Thyroid gland (tissue), 4 donors: ENCODE results near the gene ATL2. TPM values are rescaled to one million over a fixed set of nuclear protein-coding genes. Genes with fewer than 3 reads are reported as not detected.

Experiments used
- DNase-seq, 2 donors: peaks; one replicate each; pipeline ENCODE4 v3.0.0-alpha.2; 2019
- H3K27ac ChIP-seq, 3 donors: fragments of 200-600 bp; sonication (generic); 1 replicate in 2 of 3; 2 replicates in 1 of 3; pipeline ENCODE4 v1.5.1; 2016 to 2019; ENCODE audit warnings: mild to moderate bottlenecking in 1 of 3, moderate library complexity in 1 of 3
- H3K27me3 ChIP-seq: fragments of 200-600 bp; sonication (generic); one replicate; pipeline ENCODE4 v1.5.1; 2019
- H3K36me3 ChIP-seq, 2 donors: fragments of 200-600 bp; sonication (generic); one replicate each; pipeline ENCODE4 v1.5.1; 2016 to 2019
- H3K4me1 ChIP-seq, 2 donors: fragments of 200-600 bp; sonication (generic); one replicate each; pipeline ENCODE4 v1.5.1; 2017 to 2019
- H3K4me3 ChIP-seq, 3 donors: fragments of 200-600 bp; sonication (generic); replicated peaks in 1 of 3; 1 replicate in 2 of 3; 2 replicates in 1 of 3; pipeline ENCODE4 v1.5.1; 2016; ENCODE audit warnings: mild to moderate bottlenecking in 1 of 3
- H3K9me3 ChIP-seq: fragments of 200-600 bp; sonication (generic); one replicate; pipeline ENCODE4 v1.5.1; 2017
- CTCF ChIP-seq, 6 experiments: fragments of 200-600 bp in 3 of 6; fragments of 450-650 bp in 3 of 6; sonication (generic) in 3 of 6; IDR thresholded peaks; one replicate each; pipeline ENCODE4 v1.5.1; 2016 to 2019; ENCODE audit warnings: antibody characterized with exemption in 6 of 6, mild to moderate bottlenecking in 2 of 6, inconsistent platforms in 1 of 6, moderate library complexity in 1 of 6
- POLR2A ChIP-seq, 2 donors: fragments of 450-650 bp; IDR thresholded peaks; one replicate each; pipeline ENCODE4 v1.6.1; 2017; ENCODE audit warnings: antibody characterized with exemption in 2 of 2, mild to moderate bottlenecking in 2 of 2, moderate library complexity in 1 of 2
- WGBS, 2 donors: methylation state at CpG; one replicate each; pipeline ENCODE4 v1.1.5; 2017; 5-methylcytosine and 5-hydroxymethylcytosine counted together
- intact Hi-C: fragments of 100-400 bp; cut with DNase I; formaldehyde crosslinking; loops from one replicate; pipeline ENCODE4 v1.15.1; 2023
- total RNA-seq, 4 donors: library from RNA; depleted of rRNA; stranded (reverse); fragments of >200 nt; gene quantifications; one replicate each; pipeline ENCODE4 v1.2.3, GENCODE V29; 2016

Gene ATL2
- total RNA-seq, 4 donors from 2014 or later = 126 to 267 (median 146) TPM

DNA sequence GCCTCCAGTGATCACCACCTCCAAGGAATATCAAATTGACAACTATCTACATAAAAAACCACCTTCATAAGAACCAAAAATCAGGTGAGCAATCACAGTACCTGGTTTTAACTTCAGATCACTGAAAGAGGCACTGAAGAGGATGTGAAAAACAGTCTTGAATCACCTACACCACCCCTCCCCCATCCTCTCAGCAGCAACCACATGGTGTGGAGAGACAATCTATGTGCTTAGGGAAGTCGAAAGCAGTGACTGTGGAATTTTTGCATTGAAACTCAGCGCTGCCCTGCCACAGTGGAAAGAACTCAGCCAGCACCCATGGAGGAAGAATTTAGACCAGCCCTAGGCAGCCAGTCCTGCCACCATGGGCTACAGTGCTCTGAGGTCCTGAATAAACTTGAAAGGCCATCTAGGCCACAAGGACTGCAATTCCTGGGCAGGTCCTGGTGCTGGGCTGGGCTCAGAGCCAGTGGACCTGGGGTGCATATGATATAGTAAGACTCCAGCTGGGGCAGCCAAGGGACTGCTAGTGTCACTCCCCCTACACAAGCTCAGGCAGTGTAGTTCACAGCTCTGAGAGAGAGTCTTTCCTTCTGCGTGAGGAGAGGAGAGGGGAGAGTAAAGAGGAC lies 75.6 kb downstream of the ATL2 start:
- no peak for TF ChIP-seq CTCF (IDR thresholded peaks at IDR 0.05)
- TF ChIP-seq POLR2A (IDR thresholded peaks at IDR 0.05) = no peak

GRCh38 chr2:38298539-38298938 lies 78.5 kb downstream of the ATL2 start:
- intact Hi-C loops = no loop called here
- 96 to 99% methylated on average over 2 of the region's 2 CpGs for WGBS, 2 donors
- peaks cover 17 to 41% of the 10 kb centered on the region in 2 donors for H3K36me3 ChIP-seq
- TF ChIP-seq CTCF (IDR thresholded peaks at IDR 0.05) (no peak), POLR2A (IDR thresholded peaks at IDR 0.05) (no peak)
- DNase-seq = no peak
- H3K4me3 ChIP-seq = no peak overlapping the region
- no peaks in the 10 kb centered on the region for H3K27me3 ChIP-seq
- no peaks in the 10 kb centered on the region for H3K9me3 ChIP-seq
- H3K4me1 ChIP-seq = peaks cover 19 to 23% of the 10 kb centered on the region in 2 donors
- no peak overlapping the region for H3K27ac ChIP-seq

More for the DNA sequence above, 75.6 kb downstream of the ATL2 start:
- Histone ChIP-seq H3K27ac (peak overlapping the region in 1 of 3 donors; percentile 28), H3K4me1 (peaks cover 28% of the 10 kb centered on the region in 2 donors), H3K27me3 (no peaks in the 10 kb centered on the region), H3K9me3 (no peaks in the 10 kb centered on the region), H3K4me3 (no peak overlapping the region), H3K36me3 (peaks cover 13 to 30% of the 10 kb centered on the region in 2 donors)
- WGBS, 2 donors = 64 to 66% methylated on average over 3 of the region's 3 CpGs
- peak; percentile 54 to 60 for DNase-seq
- intact Hi-C loops = no loop called here

- no peak overlapping the region for H3K27ac ChIP-seq
These were observed 80.8 kb downstream of the ATL2 start for GRCh38 chr2:38296197-38296780.

GRCh38 chr2:38294597-38294996 lies 82.5 kb downstream of the ATL2 start:
- no peak for DNase-seq
- Histone ChIP-seq H3K27me3 (no peaks in the 10 kb centered on the region), H3K36me3 (peaks cover 17 to 38% of the 10 kb centered on the region in 2 donors), H3K4me1 (no peaks in the 10 kb centered on the region), H3K9me3 (no peaks in the 10 kb centered on the region), H3K4me3 (no peak overlapping the region), H3K27ac (no peak overlapping the region)
- TF ChIP-seq POLR2A (IDR thresholded peaks at IDR 0.05) (no peak), CTCF (IDR thresholded peaks at IDR 0.05) (no peak)
- intact Hi-C loops = no loop called here

More at GRCh38 chr2:38296197-38296780, 80.8 kb downstream of the ATL2 start:
- H3K36me3 ChIP-seq = peaks cover 17 to 41% of the 10 kb centered on the region in 2 donors
- no peak overlapping the region for H3K4me3 ChIP-seq
- TF ChIP-seq CTCF (IDR thresholded peaks at IDR 0.05) (no peak), POLR2A (IDR thresholded peaks at IDR 0.05) (no peak)
- 90 to 93% methylated on average over 7 of the region's 7 CpGs for WGBS, 2 donors
- H3K27me3 ChIP-seq = no peaks in the 10 kb centered on the region
- H3K4me1 ChIP-seq = peaks cover 0 to under 1% of the 10 kb centered on the region in 2 donors
- no peaks in the 10 kb centered on the region for H3K9me3 ChIP-seq
- intact Hi-C loops = no loop called here
- DNase-seq = no peak

DNA sequence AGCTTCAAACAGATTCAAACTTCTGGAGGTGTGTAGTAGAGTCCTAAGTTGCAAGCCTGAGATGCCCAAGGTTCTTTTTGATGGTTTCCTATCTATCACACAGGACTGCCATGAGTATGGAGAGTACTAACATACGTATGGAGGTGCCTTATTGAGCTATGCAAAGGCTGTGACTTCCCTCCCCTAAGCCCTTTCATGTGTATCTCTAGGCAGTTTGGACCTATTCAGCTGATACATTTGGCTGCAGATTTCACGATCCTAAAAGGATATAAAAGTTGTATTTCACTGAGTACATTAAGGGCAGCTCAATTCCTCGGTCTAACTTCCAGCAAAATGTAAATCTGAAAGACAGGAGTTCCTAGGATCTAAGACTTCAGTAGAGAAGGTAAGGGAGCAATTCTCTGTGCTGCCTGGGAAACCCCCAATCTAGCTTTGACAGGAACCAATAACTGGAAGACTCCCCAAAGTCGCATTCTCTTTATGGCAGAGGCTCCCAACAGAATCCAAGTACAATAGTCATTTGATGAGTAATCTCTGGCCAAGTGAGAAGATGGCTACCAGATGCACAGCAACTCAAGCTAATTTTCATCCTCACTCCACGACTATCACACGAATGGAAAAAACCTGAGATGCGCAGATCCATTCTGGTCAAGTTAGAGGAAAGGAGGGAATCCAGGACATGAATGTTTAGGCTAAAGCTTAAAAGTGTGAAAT lies 83.8 kb downstream of the ATL2 start:
- 92 to 93% methylated on average over 7 of the region's 7 CpGs for WGBS, 2 donors
- Histone ChIP-seq H3K4me1 (no peaks in the 10 kb centered on the region), H3K9me3 (no peaks in the 10 kb centered on the region), H3K27ac (no peak overlapping the region), H3K36me3 (peaks cover 15 to 29% of the 10 kb centered on the region in 2 donors), H3K4me3 (no peak overlapping the region), H3K27me3 (no peaks in the 10 kb centered on the region)
- no peak for DNase-seq
- TF ChIP-seq CTCF (IDR thresholded peaks at IDR 0.05) (no peak), POLR2A (IDR thresholded peaks at IDR 0.05) (no peak)
- intact Hi-C loops = no loop called here
